ENCODE data around the gene MCF2L.

Gene MCF2L

GRCh38 chr13:113139577-113139976 lies 170.6 kb downstream of the MCF2L start:
- FAIRE-seq: no peak

GRCh38 chr13:113140677-113141600 lies 171.9 kb downstream of the MCF2L start:
- no peak for FAIRE-seq

GRCh38 chr13:113141601-113141970 lies 172.6 kb downstream of the MCF2L start:
- FAIRE-seq: no peak

- no peak for FAIRE-seq
Observed at GRCh38 chr13:113142876-113143275, 173.9 kb downstream of the MCF2L start.

GRCh38 chr13:113143466-113144254 lies 174.6 kb downstream of the MCF2L start:
- FAIRE-seq: no peak

- no peak for FAIRE-seq
Observed at GRCh38 chr13:113144255-113144629, 175.2 kb downstream of the MCF2L start.

- no peak for FAIRE-seq
Observed at GRCh38 chr13:113145496-113145895, 176.5 kb downstream of the MCF2L start.

- no peak for FAIRE-seq
Observed at GRCh38 chr13:113145911-113146598, 177.0 kb downstream of the MCF2L start.

GRCh38 chr13:113146750-113147149 lies 177.7 kb downstream of the MCF2L start:
- FAIRE-seq: no peak

GRCh38 chr13:113147206-113147605 lies 178.2 kb downstream of the MCF2L start:
- no peak for FAIRE-seq

- no peak for FAIRE-seq
Observed at GRCh38 chr13:113148407-113148806, 179.4 kb downstream of the MCF2L start.

- no peak for FAIRE-seq
Observed at GRCh38 chr13:113148940-113149503, 180.0 kb downstream of the MCF2L start.
